Epithelial cell of alveolus of lung (primary cell): ENCODE results near the gene SBK3. TPM values are rescaled to one million over a fixed set of nuclear protein-coding genes. Genes with fewer than 3 reads are reported as not detected.

Experiments
- total RNA-seq: library from RNA; depleted of rRNA; stranded (reverse); fragments of >200 nt; gene quantifications from 2 replicates; pipeline ENCODE4 v1.2.1, GENCODE V29; 2015

Gene SBK3, protein sequence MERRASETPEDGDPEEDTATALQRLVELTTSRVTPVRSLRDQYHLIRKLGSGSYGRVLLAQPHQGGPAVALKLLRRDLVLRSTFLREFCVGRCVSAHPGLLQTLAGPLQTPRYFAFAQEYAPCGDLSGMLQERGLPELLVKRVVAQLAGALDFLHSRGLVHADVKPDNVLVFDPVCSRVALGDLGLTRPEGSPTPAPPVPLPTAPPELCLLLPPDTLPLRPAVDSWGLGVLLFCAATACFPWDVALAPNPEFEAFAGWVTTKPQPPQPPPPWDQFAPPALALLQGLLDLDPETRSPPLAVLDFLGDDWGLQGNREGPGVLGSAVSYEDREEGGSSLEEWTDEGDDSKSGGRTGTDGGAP
- 0.13 and 0.40 TPM in 2 replicates for total RNA-seq

DNA sequence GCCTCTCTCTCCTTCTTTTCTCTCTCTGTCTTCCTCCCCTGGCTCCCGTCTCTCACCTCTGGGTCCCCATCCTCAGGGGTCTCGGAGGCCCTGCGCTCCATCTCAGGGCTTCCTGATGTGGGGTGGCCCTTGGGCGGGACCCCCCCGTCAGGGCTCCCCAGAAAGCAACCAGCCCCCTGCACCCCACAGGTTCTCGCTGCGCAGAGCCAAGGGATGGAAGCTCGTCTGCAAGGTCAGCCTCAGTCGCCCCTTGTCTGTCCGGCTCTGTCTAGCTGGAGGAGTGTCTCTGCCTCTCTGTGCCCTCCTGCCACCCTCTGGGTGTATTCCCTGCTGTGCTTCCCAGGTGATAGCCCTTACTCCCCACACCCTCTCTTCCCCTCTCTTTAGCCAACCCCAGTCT is at the start of gene SBK3:
SBK3 (minus strand) TSS at position 101 of the 400 bp plus-strand sequence; CDS start at position 101, 0 bp downstream.

DNA sequence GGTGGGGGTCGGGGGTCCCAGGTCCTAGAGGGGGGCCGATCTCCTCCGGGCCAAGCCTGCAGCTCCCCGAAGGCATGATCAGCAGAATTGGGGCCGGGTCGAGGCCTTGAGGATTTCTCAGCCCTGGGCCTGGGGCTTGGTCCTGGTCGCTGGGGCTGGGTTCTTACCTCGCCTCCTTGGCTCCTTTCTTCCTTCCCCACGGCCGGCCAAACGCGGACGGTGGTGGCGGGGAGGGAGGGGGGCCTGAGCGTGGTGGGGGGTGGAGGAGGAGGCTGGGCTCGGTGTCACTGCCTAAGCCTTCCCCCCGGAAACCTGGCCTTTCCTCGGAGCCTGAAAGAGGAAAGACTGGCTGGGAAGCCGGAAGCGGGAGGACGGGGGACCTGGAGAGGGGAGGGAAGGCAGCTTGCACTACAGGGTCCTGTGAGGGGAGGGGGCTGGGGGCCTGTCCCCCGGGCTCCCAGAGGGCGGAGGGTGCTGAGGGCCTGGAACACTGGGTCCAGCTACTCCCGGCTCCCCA is 35.3 kb upstream of the SBK3 start, which contains the start of gene ZNF579:
ZNF579 (minus strand) TSS at position 221 of the 517 bp plus-strand sequence. CDS start 1,209 bp downstream, outside the sequence.

DNA sequence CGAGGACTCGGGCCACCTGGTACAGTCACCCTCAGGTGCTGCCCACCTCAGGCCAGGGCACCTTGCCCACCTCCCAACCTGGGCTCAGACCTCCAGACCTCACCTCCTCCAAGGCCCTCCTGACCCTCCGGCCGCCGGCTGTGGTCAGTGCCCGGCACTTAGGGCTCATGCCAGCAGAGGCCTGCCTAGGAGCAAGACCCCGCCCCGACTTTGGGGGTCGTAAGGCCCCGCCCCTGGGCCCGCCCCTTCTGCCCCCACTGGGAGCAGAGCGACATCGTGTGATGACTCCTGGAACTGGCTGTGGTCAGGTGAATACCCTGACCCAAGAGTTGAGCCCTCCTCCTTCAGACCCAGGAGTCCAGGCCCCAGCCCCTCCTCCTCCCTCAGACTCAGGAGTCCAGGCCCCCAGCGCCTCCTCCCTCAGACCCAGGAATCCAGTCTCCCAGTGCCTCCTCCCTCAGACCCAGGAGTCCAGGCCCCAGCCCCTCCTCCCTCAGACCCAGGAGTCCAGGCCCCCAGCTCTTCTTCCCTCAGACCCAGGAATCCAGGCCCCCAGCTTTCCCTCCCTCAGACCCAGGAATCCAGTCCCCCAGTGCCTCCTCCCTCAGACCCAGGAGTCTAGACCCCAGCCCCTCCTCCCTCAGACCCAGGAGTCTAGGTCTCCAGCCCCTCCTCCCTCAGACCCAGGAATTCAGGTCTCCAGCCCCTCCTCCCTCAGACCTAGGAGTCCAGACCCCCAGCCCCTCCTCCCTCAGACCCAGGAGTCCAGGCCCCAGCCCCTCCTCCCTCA is 8.2 kb downstream of the SBK3 start, which contains the start of gene SBK2:
SBK2 (minus strand) TSS at position 183 of the 790 bp plus-strand sequence. CDS start 839 bp downstream, outside the sequence.

Other genes starting within 250 kb of the SBK3 start
- gene TMEM150B, start 220.2 kb downstream of the SBK3 start, total RNA-seq, result not detected in 2 replicates
- 5.8 and 29.9 TPM in 2 replicates for gene KMT5C, start 205.7 kb downstream of the SBK3 start, total RNA-seq
- 0.56 TPM in 1 of 2 replicates, not detected in the other for gene COX6B2, start 190.8 kb downstream of the SBK3 start, total RNA-seq
- not detected in 2 replicates for gene GARIN5B, start 182.3 kb downstream of the SBK3 start, total RNA-seq
- gene IL11, start 175.1 kb downstream of the SBK3 start, total RNA-seq, result 12.8 and 57.4 TPM in 2 replicates
- 0.72 TPM in 1 of 2 replicates, not detected in the other for gene TMEM190, start 168.7 kb downstream of the SBK3 start, total RNA-seq
- gene TMEM238, start 161.3 kb downstream of the SBK3 start, total RNA-seq, result 0.39 TPM in 1 of 2 replicates, not detected in the other
- 712 and 1,214 TPM in 2 replicates for gene RPL28, start 159.6 kb downstream of the SBK3 start, total RNA-seq
- 73.9 and 116 TPM in 2 replicates for gene UBE2S, start 137.8 kb downstream of the SBK3 start, total RNA-seq
- gene SHISA7, start 102.2 kb downstream of the SBK3 start, total RNA-seq, result not detected in 2 replicates
- 40.2 and 112 TPM in 2 replicates for gene ISOC2, start 83.9 kb downstream of the SBK3 start, total RNA-seq
- not detected in 2 replicates for gene C19orf85, start 80.8 kb downstream of the SBK3 start, total RNA-seq
- gene ZNF628, start 68.9 kb downstream of the SBK3 start, total RNA-seq, result 3.2 and 10.4 TPM in 2 replicates
- gene NAT14, start 60.4 kb downstream of the SBK3 start, total RNA-seq, result 28.7 and 53.0 TPM in 2 replicates
- 6.9 and 19.6 TPM in 2 replicates for gene SSC5D, start 57.1 kb downstream of the SBK3 start, total RNA-seq
- 1.8 TPM in 1 of 2 replicates, not detected in the other for gene SBK2, start 8.4 kb downstream of the SBK3 start, total RNA-seq
- gene ZNF579, start 35.3 kb upstream of the SBK3 start, total RNA-seq, result 7.2 and 13.8 TPM in 2 replicates
- 3.5 and 8.9 TPM in 2 replicates for gene FIZ1, start 54.0 kb upstream of the SBK3 start, total RNA-seq
- 17.5 and 19.0 TPM in 2 replicates for gene ZNF524, start 54.7 kb upstream of the SBK3 start, total RNA-seq
- gene ZNF865, start 60.1 kb upstream of the SBK3 start, total RNA-seq, result 3.7 and 6.8 TPM in 2 replicates
- 3.9 and 5.3 TPM in 2 replicates for gene ZNF784, start 79.0 kb upstream of the SBK3 start, total RNA-seq
- gene ZNF580, start 95.5 kb upstream of the SBK3 start, total RNA-seq, result 18.1 and 30.6 TPM in 2 replicates
- 33.0 and 58.8 TPM in 2 replicates for gene ZNF581, start 98.1 kb upstream of the SBK3 start, total RNA-seq
- 18.0 and 25.4 TPM in 2 replicates for gene CCDC106, start 102.7 kb upstream of the SBK3 start, total RNA-seq
- gene U2AF2, start 109.5 kb upstream of the SBK3 start, total RNA-seq, result 101 and 133 TPM in 2 replicates
- gene EPN1, start 129.7 kb upstream of the SBK3 start, total RNA-seq, result 126 and 179 TPM in 2 replicates
- gene NLRP9, start 192.9 kb upstream of the SBK3 start, total RNA-seq, result not detected in 2 replicates
- gene RFPL4A, start 213.6 kb upstream of the SBK3 start, total RNA-seq, result not detected in 2 replicates
- gene RFPL4AL1, start 223.6 kb upstream of the SBK3 start, total RNA-seq, result not detected in 2 replicates